Prostate gland (tissue), 2 donors: ENCODE data around the gene ATXN1.

Experiments used
- CTCF ChIP-seq, 4 experiments: fragments of 200-600 bp in 2 of 4; fragments of 450-650 bp in 2 of 4; sonication (generic) in 2 of 4; IDR thresholded peaks; 1 replicate in 3 of 4; 2 replicates in 1 of 4; pipeline ENCODE4 v1.5.1; 2016 to 2019; ENCODE audit warnings: antibody characterized with exemption in 4 of 4, mild to moderate bottlenecking in 2 of 4, moderate library complexity in 2 of 4
- POLR2A ChIP-seq: fragments of 450-650 bp; IDR thresholded peaks from one replicate; pipeline ENCODE4 v1.6.1; 2016; ENCODE audit warnings: antibody characterized with exemption, mild to moderate bottlenecking
- POLR2AphosphoS5 ChIP-seq: sonication (generic); formaldehyde crosslinking; IDR thresholded peaks from one replicate; pipeline ENCODE4 v1.6.1; 2017; ENCODE audit warnings: antibody characterized with exemption

- TF ChIP-seq CTCF (IDR thresholded peaks at IDR 0.05), result peak; percentile 55 to 71 (median 58)
- no peak for TF ChIP-seq POLR2AphosphoS5
- TF ChIP-seq POLR2A, result no peak
Observed at GRCh38 chr6:16770701-16771569, 9.7 kb upstream of the ATXN1 start.
